COLO668 (cell line): ENCODE measurements around the gene IQCM.
"Not testable (repeated sequence)": the region's sequence is repeated elsewhere in the genome, so short reads cannot be mapped to it uniquely, and the experiment has no call there.

Experiments used
- DNase-seq: peaks from one replicate; lab custom pipeline; 2025; ENCODE audit not compliant: unreplicated experiment; lab: John Stamatoyannopoulos, UW

IQCM gene

GRCh38 chr4:149489321-149489720 is 326.3 kb downstream of the IQCM start:
- DNase-seq: no peak

- DNase-seq: no peak
Measured at GRCh38 chr4:149486861-149487260, 328.8 kb downstream of the IQCM start.

GRCh38 chr4:149468669-149469068 is 347.0 kb downstream of the IQCM start:
- not testable (repeated sequence) for DNase-seq

- no peak for DNase-seq
Measured at GRCh38 chr4:149466446-149466845, 349.2 kb downstream of the IQCM start.

- DNase-seq: no peak
Measured at GRCh38 chr4:149465955-149466354, 349.7 kb downstream of the IQCM start.

- no peak for DNase-seq
Measured at GRCh38 chr4:149443537-149443936, 372.1 kb downstream of the IQCM start.

GRCh38 chr4:149441338-149441737 is 374.3 kb downstream of the IQCM start:
- no peak for DNase-seq

GRCh38 chr4:149426461-149426860 is 389.2 kb downstream of the IQCM start:
- DNase-seq: no peak

GRCh38 chr4:149409555-149409962 is 406.1 kb downstream of the IQCM start:
- no peak for DNase-seq

- no peak for DNase-seq
Measured at GRCh38 chr4:149409146-149409545, 406.5 kb downstream of the IQCM start.

GRCh38 chr4:149404143-149404542 is 411.5 kb downstream of the IQCM start:
- DNase-seq: no peak

- no peak for DNase-seq
Measured at GRCh38 chr4:149403081-149403480, 412.6 kb downstream of the IQCM start.

- DNase-seq: no peak
Measured at GRCh38 chr4:149398993-149399392, 416.6 kb downstream of the IQCM start.

- no peak for DNase-seq
Measured at GRCh38 chr4:149370785-149371420, 444.7 kb downstream of the IQCM start.

GRCh38 chr4:149370002-149370401 is 445.6 kb downstream of the IQCM start:
- DNase-seq: no peak

GRCh38 chr4:149353241-149353640 is 462.4 kb downstream of the IQCM start:
- no peak for DNase-seq

- DNase-seq: no peak
Measured at GRCh38 chr4:149349541-149349940, 466.1 kb downstream of the IQCM start.

GRCh38 chr4:149347139-149347538 is 468.5 kb downstream of the IQCM start:
- no peak for DNase-seq

GRCh38 chr4:149345424-149345823 is 470.2 kb downstream of the IQCM start:
- no peak for DNase-seq

- DNase-seq: no peak
Measured at GRCh38 chr4:149344436-149344835, 471.2 kb downstream of the IQCM start.

- no peak for DNase-seq
Measured at GRCh38 chr4:149343614-149344013, 472.0 kb downstream of the IQCM start.

- not testable (repeated sequence) for DNase-seq
Measured at GRCh38 chr4:149341117-149341516, 474.5 kb downstream of the IQCM start.

GRCh38 chr4:149328161-149328560 is 487.5 kb downstream of the IQCM start:
- no peak for DNase-seq
